GM18511 (cell line): ENCODE data around the gene SLC38A11.

Experiments
- ATAC-seq: cut with Tn5 transposase; IDR thresholded peaks from one replicate; pipeline ENCODE4 v1.9.1; 2021; ENCODE audit warnings: mild to moderate bottlenecking, moderate library complexity; ENCODE audit not compliant: unreplicated experiment

Gene SLC38A11

GRCh38 chr2:164846276-164846675 is 109.0 kb downstream of the SLC38A11 start:
- ATAC-seq: no peak
